ENCODE measurements around the gene UBE2J2. TPM values are rescaled to one million over a fixed set of nuclear protein-coding genes. Genes with fewer than 3 reads are reported as not detected.

The UBE2J2 gene
- total and polyA plus RNA-seq, 2 of the 4 experiments (the other 2 are of a cell fraction): 20.6 to 67.5 TPM

DNA sequence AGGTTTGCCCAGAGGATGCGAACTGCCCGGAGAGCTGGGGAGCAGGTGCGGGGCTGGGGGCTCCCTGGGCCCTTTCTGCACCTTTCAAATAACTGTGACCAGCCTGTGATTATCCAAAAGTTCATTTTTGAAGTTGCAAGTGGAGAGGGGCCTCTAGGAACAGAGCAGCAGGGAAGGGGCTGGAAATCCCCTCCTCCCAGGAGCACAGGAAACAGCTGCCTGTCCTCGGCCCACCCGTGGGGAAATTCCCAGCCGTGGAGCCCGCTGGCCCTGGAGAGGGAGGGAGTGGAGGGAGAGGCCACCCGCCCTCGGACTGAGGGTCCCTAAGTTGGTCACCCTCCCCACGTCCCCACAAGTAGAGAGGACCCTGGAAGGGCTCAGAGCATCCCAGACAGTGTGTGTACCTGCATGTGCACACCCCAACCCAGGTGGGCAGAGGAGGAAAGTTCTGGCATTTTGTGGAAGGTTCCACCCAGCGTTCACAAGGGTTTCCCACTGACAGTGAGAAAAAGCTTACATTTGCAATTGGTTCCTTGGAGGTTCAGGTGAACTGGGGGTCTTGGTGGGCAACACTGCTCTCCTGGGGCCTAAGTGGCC is 58.5 kb downstream of the UBE2J2 start:
- no TSS peak for BruUV-seq (replicated peaks)
- H3K18ac ChIP-seq (ENCODE audit: low read depth, low read length): no peak overlapping the region
- peaks cover 4 to 9% of the 10 kb centered on the region in 2 experiments; a peak in 2 of 4 replicates for H3K79me1 ChIP-seq (ENCODE audit: low read depth in 1 of 2, low read length in 2 of 2)
- no peak overlapping the region for H3K9ac ChIP-seq (ENCODE audit: low read depth, low read length)
- no peaks in the 10 kb centered on the region for H3K4me1 ChIP-seq (ENCODE audit: control insufficient read depth, insufficient read depth, low read length)
- H3K23ac ChIP-seq (ENCODE audit: low read depth, low read length): no peak overlapping the region
- peaks cover 8% of the 10 kb centered on the region for H4K20me1 ChIP-seq (ENCODE audit: insufficient read depth, low read length)
- peak; percentile 18 for DNase-seq
- H3K4ac ChIP-seq (ENCODE audit: low read depth, low read length): no peak overlapping the region
- ChIA-PET POLR2A (ENCODE audit: unreplicated experiment) (no interaction called here), CTCF (no interaction called here)
- no peak overlapping the region for H2AFZ ChIP-seq (replicated peaks; ENCODE audit: low read length, poor library complexity)
- no peak overlapping the region for H3K14ac ChIP-seq (replicated peaks; ENCODE audit: low read depth, low read length)
- peaks cover 37% of the 10 kb centered on the region for H3K36me3 ChIP-seq (ENCODE audit: control insufficient read depth, insufficient read depth, low read length)
- ATAC-seq (ENCODE audit: low read depth): no peak
- no peak overlapping the region for H2BK120ac ChIP-seq (ENCODE audit: low read depth, low read length)
- dilution Hi-C loops (cut with HindIII; ENCODE audit: low sequenced_read_pairs, unreplicated experiment): no loop called here
- H3K9me1 ChIP-seq (ENCODE audit: insufficient read depth, low read length): no peaks in the 10 kb centered on the region
- no peak overlapping the region for H3K4me3 ChIP-seq (ENCODE audit: insufficient read depth, low read depth, low read length)
- H2BK15ac ChIP-seq (ENCODE audit: low read depth, low read length): no peak overlapping the region
- H3K9me3 ChIP-seq (ENCODE audit: control insufficient read depth, insufficient read depth, low read length): no peaks in the 10 kb centered on the region
- H2BK20ac ChIP-seq (ENCODE audit: low read depth, low read length): no peak overlapping the region
- TF ChIP-seq, protein P1, sequence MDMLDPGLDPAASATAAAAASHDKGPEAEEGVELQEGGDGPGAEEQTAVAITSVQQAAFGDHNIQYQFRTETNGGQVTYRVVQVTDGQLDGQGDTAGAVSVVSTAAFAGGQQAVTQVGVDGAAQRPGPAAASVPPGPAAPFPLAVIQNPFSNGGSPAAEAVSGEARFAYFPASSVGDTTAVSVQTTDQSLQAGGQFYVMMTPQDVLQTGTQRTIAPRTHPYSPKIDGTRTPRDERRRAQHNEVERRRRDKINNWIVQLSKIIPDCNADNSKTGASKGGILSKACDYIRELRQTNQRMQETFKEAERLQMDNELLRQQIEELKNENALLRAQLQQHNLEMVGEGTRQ (IDR thresholded peaks at IDR 0.05; ENCODE audit: low read depth, low read length): no peak
- no peak for TF ChIP-seq BHLHE40 (IDR thresholded peaks at IDR 0.05; ENCODE audit: low read depth, low read length)
- TF ChIP-seq POLR2A (IDR thresholded peaks at IDR 0.05; ENCODE audit: low read depth, low read length): no peak
- no peak for TF ChIP-seq SMC3 (IDR thresholded peaks at IDR 0.05; ENCODE audit: low read depth, low read length)
- no peak for TF ChIP-seq ELK1 (IDR thresholded peaks at IDR 0.05; ENCODE audit: borderline replicate concordance, low read depth, low read length)
- no peak for TF ChIP-seq FOS (IDR thresholded peaks at IDR 0.05; ENCODE audit: low read depth, low read length)
- no peak for TF ChIP-seq RCOR1 (IDR thresholded peaks at IDR 0.05; ENCODE audit: insufficient replicate concordance, low read length)
- TF ChIP-seq MAFK (IDR thresholded peaks at IDR 0.05; ENCODE audit: low read depth, low read length): no peak
- TF ChIP-seq CHD1 (IDR thresholded peaks at IDR 0.05; ENCODE audit: low read depth, low read length): no peak
- H2AK5ac ChIP-seq (ENCODE audit: low read depth, low read length): no peak overlapping the region
- intact Hi-C loops (cut with micrococcal nuclease): no loop called here
- in situ Hi-C loops (cut with MboI; ENCODE audit: low sequenced_read_pairs): no loop called here
- no peak overlapping the region for H4K5ac ChIP-seq (ENCODE audit: low read depth, low read length)
- no peak overlapping the region for H3K4me2 ChIP-seq (ENCODE audit: low read depth, low read length)
- WGBS, 2 experiments (ENCODE audit: extremely low coverage in 2 of 2, insufficient read length in 1 of 2): no CpG with 5 or more reads among the region's 11 CpGs
- H2AK9ac ChIP-seq (replicated peaks; ENCODE audit: low read depth, low read length, poor library complexity): no peak overlapping the region
- no peak overlapping the region for H2BK5ac ChIP-seq (ENCODE audit: low read depth, low read length, poor library complexity, severe bottlenecking)
- no peak overlapping the region for H3K27ac ChIP-seq (ENCODE audit: insufficient read depth, low read length)
- no peak overlapping the region for H4K91ac ChIP-seq (ENCODE audit: insufficient read depth, low read depth, low read length)
- no peak overlapping the region for H4K8ac ChIP-seq (ENCODE audit: low read depth in 2 of 2, low read length in 2 of 2)
- no peak overlapping the region for H3K56ac ChIP-seq (ENCODE audit: extremely low read depth, insufficient read depth, low read length)
- H3K27me3 ChIP-seq (ENCODE audit: control insufficient read depth, insufficient read depth, low read length): no peaks in the 10 kb centered on the region

Data from IMR-90 (cell line).